SK-N-SH (cell line): ENCODE results near the gene PCDH17. TPM values are rescaled to one million over a fixed set of nuclear protein-coding genes. Genes with fewer than 3 reads are reported as not detected.

Experiments
- CTCF ChIA-PET: fragments of 300-600, 350-600 bp; formaldehyde crosslinking; extraction: SDS; loops from one replicate; lab custom pipeline; 2021; lab: Yijun Ruan, JAX
- POLR2A ChIA-PET: fragments of 350-600 bp; sonication (Branson Sonifier 250); formaldehyde crosslinking; extraction: SDS; loops from one replicate; lab custom pipeline; 2020; ENCODE audit warnings: antibody characterized with exemption, inconsistent platforms; lab: Yijun Ruan, JAX
- DNase-seq: peaks from one replicate; pipeline ENCODE4 v3.0.0; 2012
- H2AFZ ChIP-seq: fragments of 200-600 bp; sonication (generic); 2 replicates; pipeline ENCODE4 v1.8.1; 2016; ENCODE audit warnings: antibody characterized with exemption, mild to moderate bottlenecking, low read depth
- H3F3A ChIP-seq: fragments of 200-600 bp; sonication (generic); replicated peaks from 2 replicates; pipeline ENCODE3; 2016; ENCODE audit warnings: antibody characterized with exemption, mild to moderate bottlenecking; ENCODE audit not compliant: insufficient read depth
- H3K27ac ChIP-seq, 2 experiments: fragments of 200-500 bp in 1 of 2; fragments of 200-600 bp in 1 of 2; sonication (Bioruptor generic) in 1 of 2; sonication (generic), shearing (Covaris generic) in 1 of 2; 2 replicates each; pipeline versions ENCODE4 v1.5.1 to v1.6.1; 2014 to 2016; ENCODE audit warnings: low read depth in 2 of 2, inconsistent platforms in 1 of 2, low read length in 1 of 2, mild to moderate bottlenecking in 1 of 2, mixed read lengths in 1 of 2
- H3K27me3 ChIP-seq: fragments of 200-600 bp; sonication (generic), shearing (Covaris generic); 2 replicates; pipeline ENCODE4 v1.6.1; 2016; ENCODE audit warnings: mixed run types; ENCODE audit not compliant: insufficient read depth
- H3K36me3 ChIP-seq, 2 experiments: fragments of 200-500 bp in 1 of 2; fragments of 200-600 bp in 1 of 2; sonication (Bioruptor generic) in 1 of 2; sonication (generic) in 1 of 2; replicated peaks in 1 of 2; 2 replicates each; pipeline versions ENCODE3 to v1.5.1; 2014 to 2016; ENCODE audit warnings: low read length in 1 of 2, mild to moderate bottlenecking in 1 of 2; ENCODE audit not compliant: insufficient read depth in 2 of 2, control insufficient read depth in 1 of 2
- H3K4me1 ChIP-seq, 2 experiments: fragments of 200-500 bp in 1 of 2; fragments of 200-600 bp in 1 of 2; sonication (Bioruptor generic) in 1 of 2; sonication (generic), shearing (Covaris generic) in 1 of 2; 2 replicates each; pipeline versions ENCODE4 v1.5.1 to v1.6.1; 2014 to 2016; ENCODE audit warnings: low read depth in 1 of 2, low read length in 1 of 2, mixed run types in 1 of 2; ENCODE audit not compliant: insufficient read depth in 2 of 2, control insufficient read depth in 1 of 2
- H3K4me2 ChIP-seq: fragments of 200-600 bp; sonication (generic), shearing (Covaris generic); 2 replicates; pipeline ENCODE4 v1.6.1; 2017; ENCODE audit warnings: mixed run types
- H3K4me3 ChIP-seq, 2 experiments: fragments of 200-500 bp in 1 of 2; fragments of 200-600 bp in 1 of 2; sonication (Bioruptor generic) in 1 of 2; sonication (generic), shearing (Covaris generic) in 1 of 2; 2 replicates each; pipeline versions ENCODE4 v1.5.1 to v1.8.1; 2014 to 2016; ENCODE audit warnings: low read depth in 2 of 2, inconsistent platforms in 1 of 2, low read length in 1 of 2, mild to moderate bottlenecking in 1 of 2, mixed read lengths in 1 of 2, moderate library complexity in 1 of 2
- H3K79me2 ChIP-seq: fragments of 200-600 bp; sonication (generic); 2 replicates; pipeline ENCODE4 v1.8.1; 2017; ENCODE audit warnings: mild to moderate bottlenecking; ENCODE audit not compliant: insufficient read depth
- H3K9ac ChIP-seq: fragments of 200-600 bp; sonication (generic); 2 replicates; pipeline ENCODE4 v1.6.1; 2017; ENCODE audit warnings: mixed run types
- H3K9me2 ChIP-seq: fragments of 200-600 bp; sonication (generic); 2 replicates; pipeline ENCODE4 v1.6.1; 2017; ENCODE audit warnings: mixed run types
- H3K9me3 ChIP-seq: fragments of 200-600 bp; sonication (generic); 2 replicates; pipeline ENCODE4 v1.6.1; 2017; ENCODE audit warnings: mixed run types, mild to moderate bottlenecking, moderate library complexity
- H4K20me1 ChIP-seq: fragments of 200-600 bp; sonication (generic); 2 replicates; pipeline ENCODE4 v1.6.1; 2017; ENCODE audit warnings: mild to moderate bottlenecking, mixed run types; ENCODE audit not compliant: insufficient read depth
- CHD2 ChIP-seq: fragments of 150-350 bp; IDR thresholded peaks from 2 replicates; pipeline ENCODE4 v1.6.1; 2018; ENCODE audit warnings: low read length; ENCODE audit not compliant: partially characterized antibody
- EP300 ChIP-seq, 2 experiments: IDR thresholded peaks; 2 replicates each; pipeline versions ENCODE4 v1.4.0 to v1.6.1; 2012; ENCODE audit warnings: borderline replicate concordance in 1 of 2, low read depth in 1 of 2, low read length in 1 of 2
- GABPA ChIP-seq: IDR thresholded peaks from 2 replicates; pipeline ENCODE4 v1.4.0; 2012; ENCODE audit warnings: low read depth, mild to moderate bottlenecking
- MEF2A ChIP-seq: IDR thresholded peaks from 2 replicates; pipeline ENCODE4 v1.4.0; 2012; ENCODE audit warnings: low read depth, borderline replicate concordance
- POLR2AphosphoS5 ChIP-seq: IDR thresholded peaks from 2 replicates; pipeline ENCODE4 v1.6.1; 2012; ENCODE audit warnings: low read depth, low read length
- RCOR1 ChIP-seq: fragments of 150-350 bp; IDR thresholded peaks from 2 replicates; pipeline ENCODE4 v1.6.1; 2017; ENCODE audit warnings: antibody characterized with exemption, low read length
- TCF12 ChIP-seq: IDR thresholded peaks from 2 replicates; pipeline ENCODE4 v1.4.0; 2012
- WGBS: methylation state at CpG from one replicate; pipeline ENCODE4 v1.1.6; 2017; ENCODE audit warnings: low lambda C conversion rate; 5-methylcytosine and 5-hydroxymethylcytosine counted together
- polyA plus RNA-seq, 3 experiments: library from polyadenylated mRNA; depleted of rRNA; stranded (reverse); fragments of >200 nt; gene quantifications; 2 replicates each; pipeline ENCODE4 v1.2.3, GENCODE V29; 2012
- TF ChIP-seq, protein P1 (sequence below): fragments of 200-600 bp; sonication (generic); IDR thresholded peaks from 2 replicates; pipeline ENCODE4 v1.6.1; 2017; ENCODE audit warnings: antibody characterized with exemption, mild to moderate bottlenecking, moderate library complexity
- TF ChIP-seq, protein P2 (sequence below): IDR thresholded peaks from 2 replicates; pipeline ENCODE4 v1.4.0; 2012; ENCODE audit warnings: low read depth
- TF ChIP-seq, protein P3 (sequence below): IDR thresholded peaks from 2 replicates; pipeline ENCODE4; 2012

The PCDH17 gene
- polyA plus RNA-seq, 1 of the 3 experiments (the other 2 are of a cell fraction): 0.13 TPM

DNA sequence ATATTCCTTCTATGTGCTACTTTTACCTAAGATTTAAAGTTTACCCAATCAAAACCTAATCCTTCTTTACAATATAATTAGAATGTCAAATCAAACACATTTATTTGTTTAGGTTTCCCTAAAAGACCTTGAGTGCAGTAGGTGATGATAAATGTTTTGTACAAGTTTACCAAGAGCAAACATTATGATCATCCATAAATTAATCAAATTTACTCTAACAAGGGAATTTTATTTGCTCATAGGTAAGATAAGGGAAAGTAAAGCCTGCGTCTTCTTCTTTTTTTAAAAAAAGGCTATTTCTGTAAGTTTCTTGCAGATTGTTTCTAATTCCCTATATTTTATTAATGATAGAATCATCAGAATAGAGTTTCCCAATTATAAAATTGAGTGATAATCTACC lies 48.0 kb upstream of the PCDH17 start (continued):
- TF ChIP-seq, protein P1, sequence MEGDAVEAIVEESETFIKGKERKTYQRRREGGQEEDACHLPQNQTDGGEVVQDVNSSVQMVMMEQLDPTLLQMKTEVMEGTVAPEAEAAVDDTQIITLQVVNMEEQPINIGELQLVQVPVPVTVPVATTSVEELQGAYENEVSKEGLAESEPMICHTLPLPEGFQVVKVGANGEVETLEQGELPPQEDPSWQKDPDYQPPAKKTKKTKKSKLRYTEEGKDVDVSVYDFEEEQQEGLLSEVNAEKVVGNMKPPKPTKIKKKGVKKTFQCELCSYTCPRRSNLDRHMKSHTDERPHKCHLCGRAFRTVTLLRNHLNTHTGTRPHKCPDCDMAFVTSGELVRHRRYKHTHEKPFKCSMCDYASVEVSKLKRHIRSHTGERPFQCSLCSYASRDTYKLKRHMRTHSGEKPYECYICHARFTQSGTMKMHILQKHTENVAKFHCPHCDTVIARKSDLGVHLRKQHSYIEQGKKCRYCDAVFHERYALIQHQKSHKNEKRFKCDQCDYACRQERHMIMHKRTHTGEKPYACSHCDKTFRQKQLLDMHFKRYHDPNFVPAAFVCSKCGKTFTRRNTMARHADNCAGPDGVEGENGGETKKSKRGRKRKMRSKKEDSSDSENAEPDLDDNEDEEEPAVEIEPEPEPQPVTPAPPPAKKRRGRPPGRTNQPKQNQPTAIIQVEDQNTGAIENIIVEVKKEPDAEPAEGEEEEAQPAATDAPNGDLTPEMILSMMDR: no peak
- TF ChIP-seq EP300 (IDR thresholded peaks at IDR 0.05; ENCODE audit: borderline replicate concordance in 1 of 2, low read depth in 1 of 2, low read length in 1 of 2): no peak
- TF ChIP-seq, protein P2, sequence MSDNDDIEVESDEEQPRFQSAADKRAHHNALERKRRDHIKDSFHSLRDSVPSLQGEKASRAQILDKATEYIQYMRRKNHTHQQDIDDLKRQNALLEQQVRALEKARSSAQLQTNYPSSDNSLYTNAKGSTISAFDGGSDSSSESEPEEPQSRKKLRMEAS: no peak

DNA sequence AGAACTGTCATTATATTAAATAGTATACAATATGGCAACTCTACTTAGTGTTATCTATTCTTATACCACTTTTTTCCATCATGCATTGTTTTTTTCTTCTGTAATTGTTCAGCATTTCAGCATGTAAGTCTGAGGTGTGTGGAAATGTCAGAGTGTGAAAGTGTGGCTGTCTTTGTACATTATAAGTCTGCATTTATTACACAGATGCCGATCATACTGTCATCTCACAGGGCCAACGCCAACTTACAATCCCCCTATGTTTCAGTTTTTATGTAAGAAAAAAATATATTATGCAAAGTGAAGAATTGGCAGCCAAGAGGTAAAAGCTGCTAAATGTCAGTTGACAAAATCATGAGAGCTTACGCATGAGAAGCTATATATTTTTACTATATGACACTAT lies 42.9 kb upstream of the PCDH17 start:
- CTCF ChIA-PET: interaction anchor here (0.5 kb wide), 1 partner anchor 939 kb away, joined by 3 read pairs; no protein-coding TSS in a partner anchor
- Histone ChIP-seq H3K9me3 (no peaks in the 10 kb centered on the region), H3K36me3 (no peaks in the 10 kb centered on the region), H3F3A (no peaks in the 10 kb centered on the region), H3K4me1 (no peaks in the 10 kb centered on the region), H3K9me2 (no peaks in the 10 kb centered on the region), H4K20me1 (no peaks in the 10 kb centered on the region), H2AFZ (no peak overlapping the region), H3K4me3 (no peak overlapping the region)
- POLR2A ChIA-PET: no interaction called here
- no peak for DNase-seq
- WGBS: 65% methylated on average over 3 of the region's 3 CpGs
- TF ChIP-seq TCF12: no peak
- no peak for TF ChIP-seq CHD2
- TF ChIP-seq, protein P3, sequence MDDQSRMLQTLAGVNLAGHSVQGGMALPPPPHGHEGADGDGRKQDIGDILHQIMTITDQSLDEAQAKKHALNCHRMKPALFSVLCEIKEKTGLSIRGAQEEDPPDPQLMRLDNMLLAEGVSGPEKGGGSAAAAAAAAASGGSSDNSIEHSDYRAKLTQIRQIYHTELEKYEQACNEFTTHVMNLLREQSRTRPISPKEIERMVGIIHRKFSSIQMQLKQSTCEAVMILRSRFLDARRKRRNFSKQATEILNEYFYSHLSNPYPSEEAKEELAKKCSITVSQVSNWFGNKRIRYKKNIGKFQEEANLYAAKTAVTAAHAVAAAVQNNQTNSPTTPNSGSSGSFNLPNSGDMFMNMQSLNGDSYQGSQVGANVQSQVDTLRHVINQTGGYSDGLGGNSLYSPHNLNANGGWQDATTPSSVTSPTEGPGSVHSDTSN: no peak
- TF ChIP-seq, all 33 proteins: peak for 0
- Histone ChIP-seq H3K79me2 (no peaks in the 10 kb centered on the region), H3K9ac (no peak overlapping the region), H3K27ac (no peak overlapping the region), H3K4me2 (no peak overlapping the region), H3K27me3 (no peaks in the 10 kb centered on the region)

DNA sequence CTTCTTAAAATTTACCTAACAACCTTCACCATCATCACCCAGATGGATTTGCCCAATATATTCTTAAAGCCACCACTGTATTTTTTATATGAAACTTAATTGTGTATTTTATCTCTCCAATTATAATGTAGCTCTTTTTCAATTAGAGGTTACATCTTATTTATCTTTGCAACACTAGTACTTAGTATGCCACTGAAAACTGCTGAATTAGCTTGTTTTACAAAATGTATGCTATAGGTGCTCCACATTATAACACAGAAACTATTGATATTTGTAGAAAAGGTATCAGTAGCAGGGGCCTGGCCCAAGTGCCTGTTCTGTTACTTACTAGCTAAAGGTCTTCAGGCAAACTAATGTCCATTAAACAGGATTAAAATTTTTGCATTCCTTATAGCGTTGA lies 35.8 kb upstream of the PCDH17 start:
- CTCF ChIA-PET: no interaction called here
- Histone ChIP-seq H3K27ac (no peak overlapping the region), H3K4me3 (no peak overlapping the region), H3K9me3 (no peaks in the 10 kb centered on the region), H3K4me2 (no peak overlapping the region), H3K36me3 (no peaks in the 10 kb centered on the region), H3K4me1 (no peaks in the 10 kb centered on the region), H3F3A (no peaks in the 10 kb centered on the region), H4K20me1 (no peaks in the 10 kb centered on the region), H2AFZ (no peak overlapping the region), H3K9me2 (no peaks in the 10 kb centered on the region), H3K27me3 (no peaks in the 10 kb centered on the region), H3K79me2 (no peaks in the 10 kb centered on the region)
- DNase-seq: no peak
- 12% methylated on average over 1 of the region's 1 CpG for WGBS
- TF ChIP-seq POLR2AphosphoS5 (no peak), MEF2A (no peak), RCOR1 (no peak), GABPA (no peak)
- TF ChIP-seq, protein P2: no peak
- TF ChIP-seq, all 33 proteins: peak for 0
- H3K9ac ChIP-seq: no peak overlapping the region
- POLR2A ChIA-PET: no interaction called here
